Measurements from ENCODE around the gene CAPZA1. TPM values are rescaled to one million over a fixed set of nuclear protein-coding genes. Genes with fewer than 3 reads are reported as not detected.

The CAPZA1 gene
- total RNA-seq, 1 donor from 2014 or later: 149 TPM

DNA sequence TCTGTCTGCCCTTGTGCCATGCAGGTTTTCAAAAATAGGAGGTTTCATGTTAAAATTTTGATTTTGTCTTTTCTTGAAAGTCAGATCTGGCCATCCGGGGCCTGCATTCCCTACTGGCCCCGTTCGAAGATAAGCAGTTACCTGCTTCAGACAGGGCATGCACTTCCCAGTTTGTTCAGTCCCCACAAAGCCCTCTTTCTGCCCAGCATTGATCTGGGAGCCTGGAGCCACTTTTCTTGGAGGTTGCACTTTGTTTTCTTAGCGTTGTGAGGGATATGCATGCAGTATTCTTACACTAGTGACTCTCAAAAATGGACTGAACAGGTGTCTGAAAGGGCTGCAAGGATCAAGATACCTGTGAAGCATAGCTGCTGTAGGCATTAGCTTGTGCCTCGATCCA is 66.3 kb downstream of the CAPZA1 start:
- no peaks in the 10 kb centered on the region for H3K36me3 Mint-ChIP-seq (ENCODE audit: unreplicated experiment)
- TF ChIP-seq, protein P1, sequence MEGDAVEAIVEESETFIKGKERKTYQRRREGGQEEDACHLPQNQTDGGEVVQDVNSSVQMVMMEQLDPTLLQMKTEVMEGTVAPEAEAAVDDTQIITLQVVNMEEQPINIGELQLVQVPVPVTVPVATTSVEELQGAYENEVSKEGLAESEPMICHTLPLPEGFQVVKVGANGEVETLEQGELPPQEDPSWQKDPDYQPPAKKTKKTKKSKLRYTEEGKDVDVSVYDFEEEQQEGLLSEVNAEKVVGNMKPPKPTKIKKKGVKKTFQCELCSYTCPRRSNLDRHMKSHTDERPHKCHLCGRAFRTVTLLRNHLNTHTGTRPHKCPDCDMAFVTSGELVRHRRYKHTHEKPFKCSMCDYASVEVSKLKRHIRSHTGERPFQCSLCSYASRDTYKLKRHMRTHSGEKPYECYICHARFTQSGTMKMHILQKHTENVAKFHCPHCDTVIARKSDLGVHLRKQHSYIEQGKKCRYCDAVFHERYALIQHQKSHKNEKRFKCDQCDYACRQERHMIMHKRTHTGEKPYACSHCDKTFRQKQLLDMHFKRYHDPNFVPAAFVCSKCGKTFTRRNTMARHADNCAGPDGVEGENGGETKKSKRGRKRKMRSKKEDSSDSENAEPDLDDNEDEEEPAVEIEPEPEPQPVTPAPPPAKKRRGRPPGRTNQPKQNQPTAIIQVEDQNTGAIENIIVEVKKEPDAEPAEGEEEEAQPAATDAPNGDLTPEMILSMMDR (IDR thresholded peaks at IDR 0.05; ENCODE audit: partially characterized antibody, unreplicated experiment): no peak
- H3K27ac Mint-ChIP-seq (ENCODE audit: unreplicated experiment): no peak overlapping the region
- peaks cover 2% of the 10 kb centered on the region for H3K27me3 Mint-ChIP-seq (ENCODE audit: unreplicated experiment)
- no peak overlapping the region for H3K4me3 Mint-ChIP-seq (ENCODE audit: unreplicated experiment)
- H3K9me3 Mint-ChIP-seq (ENCODE audit: unreplicated experiment): peaks cover 2% of the 10 kb centered on the region
- peaks cover 4% of the 10 kb centered on the region for H3K4me1 Mint-ChIP-seq (ENCODE audit: low read depth, unreplicated experiment)
- no peak for DNase-seq

GRCh38 chr1:112686417-112686816 is 66.8 kb downstream of the CAPZA1 start:
- no peak overlapping the region for H3K4me3 Mint-ChIP-seq (ENCODE audit: unreplicated experiment)
- no peaks in the 10 kb centered on the region for H3K36me3 Mint-ChIP-seq (ENCODE audit: unreplicated experiment)
- H3K27me3 Mint-ChIP-seq (ENCODE audit: unreplicated experiment): peaks cover 2% of the 10 kb centered on the region
- no peak for DNase-seq
- TF ChIP-seq, protein P1 (IDR thresholded peaks at IDR 0.05; ENCODE audit: partially characterized antibody, unreplicated experiment): no peak
- peaks cover 4% of the 10 kb centered on the region for H3K4me1 Mint-ChIP-seq (ENCODE audit: low read depth, unreplicated experiment)
- no peak overlapping the region for H3K27ac Mint-ChIP-seq (ENCODE audit: unreplicated experiment)
- peaks cover 2% of the 10 kb centered on the region for H3K9me3 Mint-ChIP-seq (ENCODE audit: unreplicated experiment)

DNA sequence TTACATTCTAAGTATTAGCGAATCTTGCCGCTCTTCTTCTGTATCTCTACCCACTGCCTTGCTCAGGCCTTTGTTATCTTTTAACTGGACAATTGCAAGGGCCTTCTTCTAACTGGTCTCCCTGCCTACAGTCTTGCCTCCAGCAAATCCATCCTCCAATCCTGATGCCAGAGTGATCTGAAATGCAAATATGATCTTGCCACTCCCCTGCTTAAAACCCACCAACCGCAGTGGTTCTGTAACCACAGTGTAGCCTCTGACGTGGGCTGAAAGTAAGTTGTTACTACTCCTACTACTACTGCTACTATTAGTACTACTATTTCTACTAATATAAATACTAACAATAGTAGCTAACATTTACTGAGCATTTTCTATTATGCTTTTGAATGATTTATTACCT is 67.2 kb downstream of the CAPZA1 start:
- TF ChIP-seq, protein P1 (IDR thresholded peaks at IDR 0.05; ENCODE audit: partially characterized antibody, unreplicated experiment): no peak
- Mint-ChIP-seq H3K4me3 (ENCODE audit: unreplicated experiment) (no peak overlapping the region), H3K36me3 (ENCODE audit: unreplicated experiment) (no peaks in the 10 kb centered on the region), H3K9me3 (ENCODE audit: unreplicated experiment) (peaks cover 2% of the 10 kb centered on the region), H3K27me3 (ENCODE audit: unreplicated experiment) (peaks cover 5% of the 10 kb centered on the region), H3K27ac (ENCODE audit: unreplicated experiment) (no peak overlapping the region), H3K4me1 (ENCODE audit: low read depth, unreplicated experiment) (peaks cover 4% of the 10 kb centered on the region)
- no peak for DNase-seq

- Mint-ChIP-seq H3K36me3 (ENCODE audit: unreplicated experiment) (no peaks in the 10 kb centered on the region), H3K4me1 (ENCODE audit: low read depth, unreplicated experiment) (peaks cover 4% of the 10 kb centered on the region), H3K27ac (ENCODE audit: unreplicated experiment) (no peak overlapping the region), H3K27me3 (ENCODE audit: unreplicated experiment) (peaks cover 5% of the 10 kb centered on the region), H3K4me3 (ENCODE audit: unreplicated experiment) (no peak overlapping the region), H3K9me3 (ENCODE audit: unreplicated experiment) (peaks cover 2% of the 10 kb centered on the region)
- DNase-seq: no peak
- TF ChIP-seq, protein P1 (IDR thresholded peaks at IDR 0.05; ENCODE audit: partially characterized antibody, unreplicated experiment): no peak
Observed at GRCh38 chr1:112687361-112687760, 67.7 kb downstream of the CAPZA1 start.

GRCh38 chr1:112687785-112688496 is 68.3 kb downstream of the CAPZA1 start:
- H3K4me3 Mint-ChIP-seq (ENCODE audit: unreplicated experiment): no peak overlapping the region

More at GRCh38 chr1:112687785-112688496, 68.3 kb downstream of the CAPZA1 start:
- H3K4me1 Mint-ChIP-seq (ENCODE audit: low read depth, unreplicated experiment): peaks cover 4% of the 10 kb centered on the region
- DNase-seq: no peak
- H3K9me3 Mint-ChIP-seq (ENCODE audit: unreplicated experiment): peaks cover 2% of the 10 kb centered on the region
- H3K27me3 Mint-ChIP-seq (ENCODE audit: unreplicated experiment): peaks cover 5% of the 10 kb centered on the region
- no peak overlapping the region for H3K27ac Mint-ChIP-seq (ENCODE audit: unreplicated experiment)
- TF ChIP-seq, protein P1 (IDR thresholded peaks at IDR 0.05; ENCODE audit: partially characterized antibody, unreplicated experiment): no peak
- H3K36me3 Mint-ChIP-seq (ENCODE audit: unreplicated experiment): no peaks in the 10 kb centered on the region
